GM18498 (cell line): ENCODE results near the gene ERVFRD-1.
"Not testable (repeated sequence)": the region's sequence is repeated elsewhere in the genome, so short reads cannot be mapped to it uniquely, and the experiment has no call there.

Experiments
- ATAC-seq: cut with Tn5 transposase; IDR thresholded peaks from one replicate; pipeline ENCODE4 v1.9.1; 2021; ENCODE audit warnings: mild to moderate bottlenecking, moderate library complexity; ENCODE audit not compliant: unreplicated experiment

The ERVFRD-1 gene

GRCh38 chr6:11092668-11093375 lies 18.7 kb downstream of the ERVFRD-1 start:
- peak; percentile 47 for ATAC-seq

- not testable (repeated sequence) for ATAC-seq
Measured at GRCh38 chr6:11091141-11091540, 20.4 kb downstream of the ERVFRD-1 start.

DNA sequence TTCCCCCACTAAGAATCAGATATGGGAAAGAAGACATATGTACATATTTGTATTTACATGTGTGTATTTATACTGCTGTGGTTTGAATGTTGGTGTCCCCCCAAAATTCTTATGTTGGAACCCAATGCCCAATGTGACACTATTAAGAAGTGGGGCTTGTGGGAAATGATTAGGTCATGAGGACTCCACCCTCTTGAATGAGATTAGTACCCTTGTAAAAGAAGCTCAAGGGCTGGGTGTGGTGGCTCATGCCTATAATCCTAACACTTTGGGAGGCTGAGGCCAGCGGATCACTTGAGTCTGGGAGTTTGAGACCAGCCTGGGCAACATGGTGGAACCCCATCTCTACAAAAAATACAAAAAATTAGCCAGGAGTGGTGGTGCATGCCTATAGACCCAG lies 21.8 kb downstream of the ERVFRD-1 start:
- no peak for ATAC-seq

DNA sequence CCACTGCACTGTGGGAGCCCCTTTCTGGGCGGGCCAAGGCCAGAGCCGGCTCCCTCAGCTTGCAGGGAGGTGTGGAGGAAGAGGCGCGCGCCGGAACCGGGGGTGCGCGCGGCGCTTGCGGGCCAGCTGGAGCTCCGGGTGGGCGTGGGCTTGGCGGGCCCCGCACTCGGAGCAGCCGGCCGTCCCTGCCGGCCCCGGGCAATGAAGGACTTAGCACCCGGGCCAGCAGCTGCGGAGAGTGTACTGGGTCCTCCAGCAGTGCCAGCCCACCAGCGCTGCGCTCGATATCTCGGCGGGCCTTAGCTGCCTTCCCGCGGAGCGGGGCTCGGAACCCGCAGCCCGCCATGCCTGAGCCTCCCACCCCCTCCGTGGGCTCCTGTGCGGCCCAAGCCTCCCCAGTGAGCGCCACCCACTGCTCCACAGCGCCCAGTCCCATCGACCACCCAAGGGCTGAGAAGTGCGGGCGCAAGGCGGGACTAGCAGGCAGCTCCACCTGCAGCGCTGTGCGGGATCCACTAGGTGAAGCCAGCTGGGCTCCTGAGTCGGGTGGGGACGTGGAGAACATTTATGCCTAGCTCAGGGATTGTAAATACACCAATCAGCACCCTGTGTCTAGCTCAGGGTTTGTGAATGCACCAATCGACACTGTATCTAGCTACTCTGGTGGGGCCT lies 24.2 kb downstream of the ERVFRD-1 start:
- not testable (repeated sequence) for ATAC-seq

DNA sequence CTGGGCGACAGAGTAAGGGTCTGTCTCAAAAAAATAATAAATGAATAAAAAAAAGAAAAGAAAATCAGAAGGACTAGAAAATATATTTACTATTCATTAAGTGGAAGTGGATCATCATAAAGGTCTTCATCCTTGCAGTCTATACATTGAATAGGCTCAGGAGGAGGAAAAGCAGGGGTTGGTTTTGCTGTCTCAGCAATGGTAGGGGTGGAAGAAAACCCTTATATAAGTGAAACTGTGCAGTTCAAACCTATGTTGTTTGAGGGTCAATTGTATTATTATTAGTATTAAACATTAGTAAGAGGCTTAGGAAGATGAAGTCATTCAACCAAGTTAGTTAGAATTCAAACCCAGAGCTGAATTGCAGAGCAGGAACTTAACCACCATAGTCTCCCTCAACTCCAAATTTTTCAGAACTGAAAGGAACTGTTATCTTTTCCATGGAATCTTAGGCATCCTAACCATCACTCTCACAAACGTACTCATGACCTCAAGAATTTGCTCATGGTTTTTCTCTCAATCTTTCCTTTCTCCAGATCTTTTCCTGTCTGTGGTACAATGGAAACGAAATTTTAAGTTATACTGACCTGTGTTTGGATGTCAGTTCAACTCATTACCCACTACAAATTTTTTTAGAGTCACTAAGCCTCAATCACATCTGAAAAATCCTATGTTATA lies 25.6 kb downstream of the ERVFRD-1 start:
- ATAC-seq, result no peak

GRCh38 chr6:11083956-11084355 lies 27.6 kb downstream of the ERVFRD-1 start:
- ATAC-seq, result no peak

- no peak for ATAC-seq
Measured at GRCh38 chr6:11083491-11083890, 28.0 kb downstream of the ERVFRD-1 start.

DNA sequence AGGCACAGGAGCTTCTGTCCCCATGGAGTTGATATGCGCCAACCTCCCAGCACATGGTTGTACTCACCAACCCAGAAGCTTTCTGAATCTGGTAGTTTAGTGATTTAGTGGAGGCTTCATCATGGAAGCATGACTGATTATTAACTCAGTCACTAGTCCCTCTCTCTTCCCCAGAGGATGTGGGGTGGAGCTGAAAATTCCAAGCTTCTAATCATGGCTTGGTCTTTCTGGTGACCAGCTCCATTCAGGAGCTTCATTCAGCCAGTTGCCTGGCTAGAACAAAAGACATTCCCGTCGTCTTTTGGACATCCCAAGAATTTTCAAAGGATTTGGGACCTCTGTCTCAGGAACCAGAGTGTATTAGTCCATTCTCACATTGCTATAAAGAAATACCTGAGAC lies 31.2 kb downstream of the ERVFRD-1 start:
- no peak for ATAC-seq

GRCh38 chr6:11078266-11078665 lies 33.3 kb downstream of the ERVFRD-1 start:
- no peak for ATAC-seq

DNA sequence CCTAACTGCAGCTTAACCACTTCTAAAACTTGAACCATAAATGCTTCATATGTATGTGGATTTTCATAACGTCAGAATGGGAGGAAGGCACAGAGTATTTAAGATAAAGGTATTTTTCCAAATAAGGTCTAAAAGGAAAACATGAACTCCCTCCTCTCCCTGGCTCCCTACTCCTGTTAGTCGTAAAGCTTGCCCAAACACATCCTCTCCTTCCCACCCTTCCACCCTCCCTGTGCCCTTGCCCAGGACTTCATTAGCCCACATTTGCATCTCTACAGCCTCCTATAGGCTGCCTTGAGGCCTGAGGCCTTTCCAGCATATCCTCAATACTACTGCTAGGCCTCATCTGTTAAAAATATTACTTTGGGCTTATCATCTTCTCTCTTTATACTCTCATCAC lies 35.0 kb downstream of the ERVFRD-1 start:
- ATAC-seq, result no peak

DNA sequence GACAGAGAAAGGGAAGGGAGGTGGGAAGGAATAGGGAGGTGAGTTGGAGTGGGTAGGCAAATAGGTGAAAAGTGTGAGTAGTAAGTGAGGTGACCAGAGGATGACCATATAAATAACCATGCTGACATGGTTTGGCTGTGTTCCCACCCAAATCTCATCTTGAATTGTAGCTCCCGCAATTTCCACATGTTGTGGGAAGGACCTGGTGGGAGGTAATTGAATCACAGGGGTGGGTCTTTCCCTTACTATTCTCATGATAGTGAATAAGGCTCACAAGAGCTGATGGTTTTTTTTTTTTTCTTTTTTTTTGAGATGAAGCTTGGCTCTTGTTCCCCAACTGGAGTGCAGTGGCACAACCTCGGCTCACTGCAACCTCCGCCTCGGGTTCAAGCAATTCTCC lies 39.4 kb downstream of the ERVFRD-1 start:
- ATAC-seq, result no peak

DNA sequence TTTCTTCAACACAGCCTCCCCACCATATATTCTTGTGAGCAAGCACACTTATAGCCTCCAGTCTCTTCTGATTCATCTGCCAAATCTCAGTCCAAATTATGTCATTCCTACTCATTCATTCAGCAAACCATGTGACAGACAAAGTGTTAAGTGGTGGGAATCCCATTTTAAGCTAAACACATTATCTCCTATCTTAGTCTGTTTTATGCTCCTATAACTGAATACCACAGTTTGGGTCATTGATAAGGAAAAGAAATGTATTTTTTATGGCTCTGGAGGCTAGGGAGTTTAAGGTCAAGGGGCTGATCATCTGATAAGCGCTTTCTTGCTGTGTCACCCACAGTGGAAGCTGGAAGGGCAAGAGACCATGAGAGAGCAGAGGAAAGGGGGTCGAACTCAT lies 41.8 kb downstream of the ERVFRD-1 start:
- no peak for ATAC-seq

DNA sequence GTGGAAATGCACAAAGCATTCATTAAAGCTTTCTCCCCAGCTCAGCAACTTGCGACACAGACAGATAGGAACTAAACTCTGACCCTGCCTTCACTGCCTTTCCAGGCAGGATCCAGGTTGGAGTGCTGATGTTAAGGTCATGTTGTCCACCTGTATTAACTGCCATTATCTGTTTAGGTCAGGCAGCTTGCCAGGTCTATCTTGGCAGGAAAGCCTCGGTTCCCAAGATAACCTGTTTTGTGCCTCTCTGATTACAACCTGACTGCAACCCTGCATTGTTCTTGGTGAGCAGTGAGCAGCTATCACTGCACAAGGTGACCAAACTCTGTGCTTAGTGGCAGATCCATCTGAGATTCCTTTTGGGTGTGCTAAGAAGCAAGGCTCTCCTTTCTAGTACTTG lies 44.2 kb downstream of the ERVFRD-1 start:
- ATAC-seq, result no peak

DNA sequence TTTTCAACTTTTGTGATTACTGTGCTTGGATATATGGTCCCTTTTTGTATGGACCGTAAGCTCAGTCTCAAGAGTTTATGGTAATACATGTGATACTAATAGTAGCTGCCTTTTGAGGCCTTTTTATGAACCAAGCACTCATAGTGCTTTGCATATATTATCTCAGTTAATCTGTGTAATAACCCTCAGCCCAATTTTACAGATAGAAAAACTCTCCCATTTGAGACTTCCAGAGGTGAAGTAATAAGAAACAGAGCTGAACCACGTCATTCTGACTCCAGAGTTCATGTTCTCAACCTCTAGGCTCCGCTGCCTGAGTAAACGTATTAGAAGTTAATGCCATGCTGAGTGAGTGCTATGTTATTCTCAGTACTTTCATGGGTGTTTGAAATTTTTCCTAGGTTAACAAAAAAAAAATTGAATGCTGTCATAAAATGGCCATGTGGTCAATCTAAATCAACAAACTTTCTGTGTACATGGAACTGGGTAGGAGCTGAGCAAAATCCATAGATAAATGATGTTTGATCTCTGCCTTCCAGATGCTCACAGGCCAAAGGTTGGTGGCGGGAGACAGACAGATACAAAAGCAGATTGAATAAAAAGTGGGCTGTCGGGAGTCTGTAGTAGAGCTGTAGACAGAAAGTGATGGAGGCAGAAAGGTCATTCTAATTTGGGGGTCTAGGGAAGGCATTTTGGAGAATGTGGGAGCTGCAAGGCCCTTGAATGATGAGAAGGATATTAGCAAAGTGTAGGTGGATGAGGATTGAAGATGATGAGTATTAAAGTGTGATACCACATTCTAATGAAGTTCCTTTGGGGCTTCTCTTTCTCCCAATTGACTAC lies 44.8 kb downstream of the ERVFRD-1 start:
- ATAC-seq, result no peak

- ATAC-seq, result no peak
Measured at GRCh38 chr6:11065436-11066202, 45.9 kb downstream of the ERVFRD-1 start.

DNA sequence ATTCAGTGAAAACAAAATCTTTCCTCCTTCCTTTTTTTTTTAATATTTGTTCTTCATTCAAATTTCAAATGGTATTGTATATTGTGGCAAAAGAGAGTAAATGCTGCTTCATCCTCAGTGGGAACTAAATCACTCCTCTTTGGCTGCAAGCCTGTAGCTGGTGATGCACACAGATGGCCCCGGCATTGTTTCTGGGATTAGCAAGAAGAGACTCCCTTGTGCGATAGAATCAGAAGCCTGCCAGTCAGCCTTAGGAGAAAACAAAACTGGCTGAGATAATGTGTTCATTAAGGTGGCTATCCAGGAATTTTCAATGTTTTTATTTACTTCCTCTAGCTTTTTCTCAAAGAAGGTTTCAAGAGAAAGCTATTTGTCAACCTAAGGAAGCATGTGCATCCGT lies 46.7 kb downstream of the ERVFRD-1 start:
- ATAC-seq, result no peak

GRCh38 chr6:11062715-11063114 lies 48.8 kb downstream of the ERVFRD-1 start:
- no peak for ATAC-seq

- no peak for ATAC-seq
Measured at GRCh38 chr6:11062083-11062482, 49.4 kb downstream of the ERVFRD-1 start.

GRCh38 chr6:11058406-11058805 lies 53.1 kb downstream of the ERVFRD-1 start:
- ATAC-seq, result no peak

GRCh38 chr6:11056871-11057270 lies 54.7 kb downstream of the ERVFRD-1 start:
- no peak for ATAC-seq
